Measurements from ENCODE around the gene LRFN4. TPM values are rescaled to one million over a fixed set of nuclear protein-coding genes. Genes with fewer than 3 reads are reported as not detected.

LRFN4 gene
- total RNA-seq, 2 experiments from 2014 or later = 33.9 to 38.6 TPM

GRCh38 chr11:66858186-66858938, 1.5 kb downstream of the LRFN4 start:
- Histone ChIP-seq H3K36me3 (ENCODE audit: insufficient read depth, low read length) (peaks cover 6% of the 10 kb centered on the region; the same call in 1 of the 2 replicates), H3K4me3 (ENCODE audit: low read depth, low read length, poor library complexity, severe bottlenecking) (peak overlapping the region; percentile 89), H3K4me2 (ENCODE audit: low read length) (peak overlapping the region; percentile 71), H3K79me2 (ENCODE audit: insufficient read depth, low read depth, low read length) (peaks cover 7% of the 10 kb centered on the region; the same call in 1 of the 2 replicates), H3K27ac (ENCODE audit: low read depth, low read length, poor library complexity, severe bottlenecking) (no peak overlapping the region), H3K9me3 (ENCODE audit: low read length) (no peaks in the 10 kb centered on the region), H3K4me1 (ENCODE audit: insufficient read depth, low read length, poor library complexity, severe bottlenecking) (peaks cover 36% of the 10 kb centered on the region), H2AFZ (ENCODE audit: low read length) (no peak overlapping the region), H4K20me1 (ENCODE audit: insufficient read depth, low read length) (no peaks in the 10 kb centered on the region), H3K9me2 (ENCODE audit: insufficient read depth, low read length) (no peaks in the 10 kb centered on the region)
- no TSS peak for BruUV-seq (replicated peaks)
- DNase-seq (ENCODE audit: low spot score) = no peak
- intact Hi-C loops (cut with micrococcal nuclease; ENCODE audit: unreplicated experiment) = no loop called here
- TF ChIP-seq CTCF (conservative IDR thresholded peaks at IDR 0.05; ENCODE audit: low read length) (no peak), EZH2phosphoT487 (IDR thresholded peaks at IDR 0.05; ENCODE audit: borderline replicate concordance, low read depth, low read length) (no peak)
- ChIA-PET POLR2A (no interaction called here), CTCF (ENCODE audit: unreplicated experiment) (interaction anchor here (0.6 kb wide), 1 partner anchor 148 kb away, joined by 3 read pairs; no protein-coding TSS in a partner anchor)

- Histone ChIP-seq H3K27ac (ENCODE audit: low read depth, low read length, poor library complexity, severe bottlenecking) (no peak overlapping the region), H3K9me2 (ENCODE audit: insufficient read depth, low read length) (no peaks in the 10 kb centered on the region), H3K36me3 (ENCODE audit: insufficient read depth, low read length) (peaks cover 6% of the 10 kb centered on the region; the same call in 1 of the 2 replicates), H3K9me3 (ENCODE audit: low read length) (no peaks in the 10 kb centered on the region), H3K4me2 (ENCODE audit: low read length) (peak overlapping the region; percentile 42), H3K79me2 (ENCODE audit: insufficient read depth, low read depth, low read length) (peaks cover 7% of the 10 kb centered on the region; the same call in 1 of the 2 replicates), H3K4me3 (ENCODE audit: low read depth, low read length, poor library complexity, severe bottlenecking) (peak overlapping the region; percentile 46), H4K20me1 (ENCODE audit: insufficient read depth, low read length) (no peaks in the 10 kb centered on the region), H3K4me1 (ENCODE audit: insufficient read depth, low read length, poor library complexity, severe bottlenecking) (peaks cover 44% of the 10 kb centered on the region), H2AFZ (ENCODE audit: low read length) (no peak overlapping the region)
- intact Hi-C loops (cut with micrococcal nuclease; ENCODE audit: unreplicated experiment) = no loop called here
- no TSS peak for BruUV-seq (replicated peaks)
- ChIA-PET CTCF (ENCODE audit: unreplicated experiment) (interaction anchor here (0.6 kb wide), 1 partner anchor 147 kb away, joined by 3 read pairs; no protein-coding TSS in a partner anchor), POLR2A (no interaction called here)
- peak; percentile 39 for DNase-seq (ENCODE audit: low spot score)
- TF ChIP-seq CTCF (conservative IDR thresholded peaks at IDR 0.05; ENCODE audit: low read length) (no peak), EZH2phosphoT487 (IDR thresholded peaks at IDR 0.05; ENCODE audit: borderline replicate concordance, low read depth, low read length) (no peak)
These were observed 2.2 kb downstream of the LRFN4 start for GRCh38 chr11:66858939-66859685.

Measured in OCI-LY7 (cell line).